Suprapubic skin (tissue), 4 donors: ENCODE measurements around the gene CFAP97D2. TPM values are rescaled to one million over a fixed set of nuclear protein-coding genes. Genes with fewer than 3 reads are reported as not detected.
"Not testable (repeated sequence)": the region's sequence is repeated elsewhere in the genome, so short reads cannot be mapped to it uniquely, and the experiment has no call there.

Source experiments
- DNase-seq, 2 donors: peaks; one replicate each; pipeline ENCODE4 v3.0.0-alpha.2; 2019; ENCODE audit warnings: low spot score in 2 of 2
- H3K27ac ChIP-seq: fragments of 200-600 bp; sonication (generic); one replicate; pipeline ENCODE4 v1.5.1; 2019
- H3K27me3 ChIP-seq: fragments of 200-600 bp; sonication (generic); one replicate; pipeline ENCODE4 v1.5.1; 2019
- H3K36me3 ChIP-seq: fragments of 200-600 bp; sonication (generic); one replicate; pipeline ENCODE4 v1.5.1; 2019
- H3K4me1 ChIP-seq: fragments of 200-600 bp; sonication (generic); one replicate; pipeline ENCODE4 v1.5.1; 2019
- H3K4me3 ChIP-seq: fragments of 200-600 bp; sonication (generic); one replicate; pipeline ENCODE4 v1.5.1; 2019; ENCODE audit warnings: mild to moderate bottlenecking
- H3K9me3 ChIP-seq: fragments of 200-600 bp; sonication (generic); one replicate; pipeline ENCODE4 v1.5.1; 2019
- EP300 ChIP-seq: sonication (generic); formaldehyde crosslinking; IDR thresholded peaks from one replicate; pipeline ENCODE4 v1.6.1; 2017; ENCODE audit warnings: antibody characterized with exemption
- POLR2A ChIP-seq, 2 donors: fragments of 450-650 bp; IDR thresholded peaks; one replicate each; pipeline ENCODE4 v1.6.1; 2017; ENCODE audit warnings: antibody characterized with exemption in 2 of 2, mild to moderate bottlenecking in 2 of 2, moderate library complexity in 2 of 2
- POLR2AphosphoS5 ChIP-seq, 3 donors: sonication (generic); formaldehyde crosslinking; IDR thresholded peaks; one replicate each; pipeline ENCODE4 v1.6.1; 2017; ENCODE audit warnings: antibody characterized with exemption in 3 of 3
- WGBS: methylation state at CpG from one replicate; pipeline ENCODE4 v1.1.5; 2018; 5-methylcytosine and 5-hydroxymethylcytosine counted together
- total RNA-seq, 4 donors: library from RNA; depleted of rRNA; stranded (reverse); fragments of >200 nt; gene quantifications; one replicate each; pipeline ENCODE4 v1.1.0, GENCODE V29; 2016
- TF ChIP-seq, protein P1 (sequence below), 2 donors: fragments of 200-600 bp in 1 of 2; fragments of 450-650 bp in 1 of 2; sonication (generic) in 1 of 2; IDR thresholded peaks; one replicate each; pipeline ENCODE4 v1.5.1; 2016 to 2019; ENCODE audit warnings: antibody characterized with exemption in 2 of 2, mild to moderate bottlenecking in 1 of 2, moderate library complexity in 1 of 2

CFAP97D2 gene
- total RNA-seq, 4 donors from 2014 or later, result not detected

DNA sequence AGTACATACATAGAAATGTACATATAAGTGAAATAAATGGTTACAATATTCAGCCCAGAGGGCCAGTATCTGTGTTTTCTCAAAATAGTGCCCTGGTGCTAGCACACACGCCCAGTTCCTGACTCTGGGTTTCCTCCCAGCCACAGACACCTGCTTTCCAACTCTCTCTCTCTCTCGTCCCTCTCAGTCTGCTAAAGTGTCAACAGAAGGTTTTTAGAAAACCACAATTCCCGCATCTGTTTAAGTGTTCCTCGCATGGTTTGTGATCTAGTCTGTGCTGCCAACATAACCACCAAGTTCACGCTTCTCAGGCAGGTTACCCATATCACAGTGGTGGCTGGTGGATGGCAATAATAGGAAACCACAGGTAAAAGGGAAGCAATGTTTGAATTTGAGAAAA is 84.5 kb downstream of the CFAP97D2 start:
- Histone ChIP-seq H3K27ac (no peak overlapping the region), H3K4me1 (no peaks in the 10 kb centered on the region), H3K9me3 (no peaks in the 10 kb centered on the region), H3K36me3 (peaks cover 98% of the 10 kb centered on the region), H3K4me3 (no peak overlapping the region), H3K27me3 (no peaks in the 10 kb centered on the region)
- DNase-seq, result no peak
- 79% methylated on average over 5 of the region's 5 CpGs for WGBS
- TF ChIP-seq, protein P1, sequence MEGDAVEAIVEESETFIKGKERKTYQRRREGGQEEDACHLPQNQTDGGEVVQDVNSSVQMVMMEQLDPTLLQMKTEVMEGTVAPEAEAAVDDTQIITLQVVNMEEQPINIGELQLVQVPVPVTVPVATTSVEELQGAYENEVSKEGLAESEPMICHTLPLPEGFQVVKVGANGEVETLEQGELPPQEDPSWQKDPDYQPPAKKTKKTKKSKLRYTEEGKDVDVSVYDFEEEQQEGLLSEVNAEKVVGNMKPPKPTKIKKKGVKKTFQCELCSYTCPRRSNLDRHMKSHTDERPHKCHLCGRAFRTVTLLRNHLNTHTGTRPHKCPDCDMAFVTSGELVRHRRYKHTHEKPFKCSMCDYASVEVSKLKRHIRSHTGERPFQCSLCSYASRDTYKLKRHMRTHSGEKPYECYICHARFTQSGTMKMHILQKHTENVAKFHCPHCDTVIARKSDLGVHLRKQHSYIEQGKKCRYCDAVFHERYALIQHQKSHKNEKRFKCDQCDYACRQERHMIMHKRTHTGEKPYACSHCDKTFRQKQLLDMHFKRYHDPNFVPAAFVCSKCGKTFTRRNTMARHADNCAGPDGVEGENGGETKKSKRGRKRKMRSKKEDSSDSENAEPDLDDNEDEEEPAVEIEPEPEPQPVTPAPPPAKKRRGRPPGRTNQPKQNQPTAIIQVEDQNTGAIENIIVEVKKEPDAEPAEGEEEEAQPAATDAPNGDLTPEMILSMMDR (IDR thresholded peaks at IDR 0.05), result no peak
- no peak for TF ChIP-seq POLR2A (IDR thresholded peaks at IDR 0.05)
- TF ChIP-seq EP300, result no peak
- no peak for TF ChIP-seq POLR2AphosphoS5 (IDR thresholded peaks at IDR 0.05)

DNA sequence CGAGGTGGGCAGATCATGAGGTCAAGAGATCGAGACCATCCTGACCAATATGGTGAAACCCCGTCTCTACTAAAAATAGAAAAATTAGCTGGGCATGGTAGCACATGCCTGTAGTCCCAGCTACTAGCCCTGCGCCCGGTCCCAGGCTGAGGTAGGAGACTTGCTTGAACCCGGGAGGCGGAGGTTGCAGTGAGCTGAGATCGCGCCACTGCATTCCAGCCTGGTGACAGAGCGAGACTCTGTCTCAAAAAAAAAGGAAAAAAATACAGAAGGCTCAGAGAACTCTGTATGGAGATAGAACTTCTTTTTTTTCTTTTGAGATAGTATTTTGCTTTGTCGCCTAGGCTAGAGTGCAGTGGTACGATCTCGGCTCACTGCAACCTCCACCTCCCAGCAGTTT is 85.3 kb downstream of the CFAP97D2 start:
- not testable (repeated sequence) for H3K4me1 ChIP-seq, H3K27me3 ChIP-seq, H3K27ac ChIP-seq, H3K4me3 ChIP-seq, DNase-seq, H3K9me3 ChIP-seq
- H3K36me3 ChIP-seq, result peaks cover 98% of the 10 kb centered on the region
- WGBS, result 96% methylated on average over 13 of the region's 13 CpGs

DNA sequence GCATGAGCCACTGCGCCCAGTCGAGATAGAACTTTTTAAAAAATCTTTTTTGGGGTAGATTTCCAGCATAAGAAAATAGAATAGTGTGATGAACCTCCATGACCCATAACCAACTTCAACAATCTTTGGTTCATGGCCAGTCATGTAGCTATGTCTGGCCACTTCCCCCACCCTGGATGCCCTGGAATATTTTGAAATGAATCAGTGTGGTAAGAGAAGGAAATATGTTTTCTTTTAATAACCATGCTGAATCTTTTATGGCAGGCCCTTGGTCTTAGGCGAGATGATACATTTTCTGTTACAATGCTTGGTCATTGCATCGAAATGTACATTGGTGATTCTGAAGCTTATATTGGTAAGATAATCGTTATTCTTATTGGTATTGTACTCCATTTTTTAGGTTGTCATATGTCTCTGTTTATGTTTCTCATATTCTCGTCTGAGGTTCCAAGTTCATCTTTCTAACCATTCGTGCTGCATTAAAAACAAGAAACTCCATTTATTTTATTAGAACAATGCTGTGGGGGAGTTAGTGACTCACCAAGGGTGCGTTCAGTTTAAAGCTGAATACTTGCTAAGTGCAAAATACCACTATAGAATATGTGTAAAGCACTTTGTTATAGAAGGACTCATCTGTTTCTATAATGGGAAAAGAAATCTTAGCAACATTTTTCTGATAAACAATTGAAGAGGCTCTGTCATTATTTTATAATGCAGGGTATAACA is 86.0 kb downstream of the CFAP97D2 start:
- Histone ChIP-seq H3K27me3 (no peaks in the 10 kb centered on the region), H3K9me3 (no peaks in the 10 kb centered on the region), H3K4me3 (no peak overlapping the region), H3K4me1 (no peaks in the 10 kb centered on the region), H3K36me3 (peaks cover 98% of the 10 kb centered on the region), H3K27ac (no peak overlapping the region)
- DNase-seq, result no peak
- 92% methylated on average over 8 of the region's 8 CpGs for WGBS
- TF ChIP-seq POLR2AphosphoS5 (IDR thresholded peaks at IDR 0.05) (no peak), EP300 (no peak), POLR2A (IDR thresholded peaks at IDR 0.05) (no peak)
- TF ChIP-seq, protein P1 (IDR thresholded peaks at IDR 0.05), result no peak

DNA sequence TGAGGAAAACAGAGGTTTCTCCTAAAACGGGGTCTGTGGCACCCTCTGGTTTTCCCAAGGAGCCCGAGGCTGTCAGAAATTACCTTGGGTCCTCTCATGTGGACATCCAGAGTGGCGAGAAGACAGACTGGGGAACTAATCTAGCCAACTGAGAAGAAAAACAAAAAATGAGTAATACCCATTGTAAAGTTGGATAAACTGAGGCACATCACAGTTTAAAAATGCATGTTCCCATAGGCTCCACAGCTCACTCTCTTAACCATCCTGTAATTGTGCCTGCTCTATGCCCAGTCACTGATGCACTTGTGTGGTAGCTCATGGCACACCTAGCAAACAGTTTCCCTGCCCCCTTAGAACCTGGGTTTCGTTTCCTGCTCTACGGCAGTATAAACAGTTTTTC is 87.2 kb downstream of the CFAP97D2 start:
- WGBS, result 94% methylated on average over 5 of the region's 5 CpGs
- TF ChIP-seq, protein P1 (IDR thresholded peaks at IDR 0.05), result no peak
- TF ChIP-seq POLR2A (IDR thresholded peaks at IDR 0.05) (no peak), EP300 (no peak), POLR2AphosphoS5 (IDR thresholded peaks at IDR 0.05) (no peak)
- H3K4me3 ChIP-seq, result no peak overlapping the region
- H3K4me1 ChIP-seq, result no peaks in the 10 kb centered on the region
- no peaks in the 10 kb centered on the region for H3K27me3 ChIP-seq
- no peaks in the 10 kb centered on the region for H3K9me3 ChIP-seq
- H3K27ac ChIP-seq, result no peak overlapping the region
- peaks cover 92% of the 10 kb centered on the region for H3K36me3 ChIP-seq
- no peak for DNase-seq

DNA sequence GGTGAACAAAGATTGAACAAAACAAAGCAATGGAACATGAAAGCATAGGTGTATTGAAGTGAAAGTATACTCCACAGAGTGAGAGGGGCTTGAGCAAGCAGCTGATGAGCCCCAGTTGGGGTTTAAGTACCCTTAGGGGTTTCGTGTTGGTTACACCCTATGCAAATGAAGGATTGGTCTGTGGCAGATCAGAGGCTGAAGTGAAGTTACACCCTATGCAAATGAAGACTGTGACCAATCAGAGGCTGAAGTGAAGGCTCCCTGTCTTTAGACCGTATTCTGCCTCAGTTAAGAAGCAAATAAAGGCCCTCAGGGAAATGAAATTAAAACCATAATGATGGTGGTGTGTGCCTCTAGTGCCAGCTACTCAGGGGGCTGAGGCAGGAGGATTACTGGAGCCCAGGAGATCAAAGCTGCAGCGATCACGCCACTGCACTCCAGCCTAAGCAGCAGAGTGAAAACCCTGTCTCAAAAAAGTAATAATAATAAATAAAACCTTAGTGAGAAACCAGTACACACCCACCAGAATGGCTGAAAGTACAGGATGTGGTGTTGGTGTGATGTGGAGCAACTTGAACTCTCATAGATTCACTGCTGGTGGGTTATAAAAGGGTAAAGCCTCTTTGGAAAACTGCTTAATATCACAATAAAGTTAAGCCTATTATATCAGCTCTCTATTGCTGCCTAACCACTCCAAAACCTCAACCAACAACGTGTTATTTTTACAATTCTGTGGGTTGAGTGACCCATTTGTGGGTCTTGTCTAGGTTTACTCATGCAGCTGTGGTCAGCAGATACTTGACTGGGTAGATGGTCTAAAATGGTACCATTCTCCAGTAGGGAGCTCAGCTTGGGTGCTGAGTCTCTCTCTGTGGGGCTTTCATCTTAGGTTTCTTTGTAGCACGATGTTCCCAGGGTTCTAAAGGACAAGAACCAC is 89.6 kb downstream of the CFAP97D2 start:
- H3K27ac ChIP-seq, result no peak overlapping the region
- H3K27me3 ChIP-seq, result no peaks in the 10 kb centered on the region
- peaks cover 92% of the 10 kb centered on the region for H3K36me3 ChIP-seq
- no peak for TF ChIP-seq POLR2A (IDR thresholded peaks at IDR 0.05)
- no peak for TF ChIP-seq EP300
- no peak for TF ChIP-seq POLR2AphosphoS5 (IDR thresholded peaks at IDR 0.05)
- TF ChIP-seq, protein P1 (IDR thresholded peaks at IDR 0.05), result no peak
- H3K4me3 ChIP-seq, result no peak overlapping the region
- DNase-seq, result no peak
- 89% methylated on average over 6 of the region's 6 CpGs for WGBS
- H3K9me3 ChIP-seq, result no peaks in the 10 kb centered on the region
- no peaks in the 10 kb centered on the region for H3K4me1 ChIP-seq
